ENCODE data around the gene HPSE2.
"Not testable (repeated sequence)": the region's sequence is repeated elsewhere in the genome, so short reads cannot be mapped to it uniquely, and the experiment has no call there.

HPSE2 gene

DNA sequence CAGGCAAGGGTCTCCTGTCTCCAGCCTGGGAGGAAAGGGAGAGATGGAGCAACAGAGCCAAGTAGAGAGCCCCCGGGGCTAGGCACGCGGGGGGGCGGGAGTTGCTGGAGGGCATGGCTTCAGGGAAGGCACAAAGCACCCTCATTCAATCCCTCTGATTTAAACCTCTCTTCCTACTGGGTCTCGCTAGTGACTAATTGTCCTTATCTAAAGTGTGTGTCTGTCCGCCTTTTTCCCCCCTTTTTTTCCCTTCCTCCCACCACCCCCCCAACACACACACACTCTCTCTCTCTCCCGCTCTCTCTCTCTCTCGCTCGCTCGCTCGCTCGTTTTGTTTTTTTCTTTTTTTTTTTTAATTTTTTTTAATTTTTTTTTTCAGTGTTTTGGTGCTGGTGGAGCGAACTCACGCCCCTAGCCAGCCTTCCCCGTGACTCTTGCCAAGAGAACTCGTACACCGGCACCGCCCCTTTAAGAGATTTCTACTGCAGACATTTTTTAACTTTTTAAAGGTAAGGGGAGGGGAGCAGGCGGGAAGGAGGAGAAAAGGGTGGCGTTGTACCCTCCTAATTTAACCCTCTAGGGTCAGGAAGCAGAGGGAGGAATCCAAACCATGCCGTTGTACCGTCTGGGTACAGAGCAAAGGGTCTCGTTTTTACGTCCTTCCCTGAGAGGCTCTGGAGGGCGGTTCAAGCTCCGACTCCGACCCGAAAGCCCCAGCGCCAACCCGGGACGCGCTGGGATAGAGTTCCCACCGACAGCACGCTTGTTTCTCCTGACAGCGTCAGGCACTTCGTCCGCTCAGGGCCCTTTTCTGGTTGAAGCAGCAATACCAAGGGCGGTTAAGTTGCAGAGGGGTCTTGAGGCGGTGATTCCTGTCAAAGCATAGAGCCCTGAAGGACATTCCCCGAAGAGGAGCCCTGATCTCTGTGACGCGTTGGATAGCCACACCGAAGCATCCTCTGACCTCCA, at the start of gene HPSE2:
TSS of gene HPSE2 (minus strand) at position 195 of the 969 bp plus-strand sequence.
- no peak for DNase-seq

DNA sequence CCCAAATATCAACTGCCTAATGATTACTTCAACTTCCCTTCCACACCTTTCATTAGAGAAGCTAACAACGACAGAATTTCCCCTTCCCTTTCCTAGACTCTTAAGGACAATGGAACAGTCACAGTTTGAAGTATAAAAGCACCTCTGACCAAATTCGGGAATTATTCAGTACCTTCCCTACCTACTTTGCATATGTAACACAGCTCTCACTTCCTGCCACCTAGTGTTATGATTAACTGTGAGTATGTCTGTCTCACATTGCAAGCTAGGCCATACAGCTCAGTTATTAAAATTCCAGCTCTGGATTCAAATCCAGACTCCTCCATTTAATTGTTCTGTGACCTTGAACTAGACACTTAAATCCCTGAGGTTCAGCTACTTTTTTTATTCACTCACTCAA, 44.8 kb upstream of the HPSE2 start:
- DNase-seq: no peak

- DNase-seq: peak; percentile 57
Observed at GRCh38 chr10:99279626-99280111, 44.0 kb upstream of the HPSE2 start.

GRCh38 chr10:99276848-99277486, 41.3 kb upstream of the HPSE2 start:
- peak; percentile 4 for DNase-seq

- no peak for DNase-seq
Observed at GRCh38 chr10:99266383-99266782, 30.7 kb upstream of the HPSE2 start.

DNA sequence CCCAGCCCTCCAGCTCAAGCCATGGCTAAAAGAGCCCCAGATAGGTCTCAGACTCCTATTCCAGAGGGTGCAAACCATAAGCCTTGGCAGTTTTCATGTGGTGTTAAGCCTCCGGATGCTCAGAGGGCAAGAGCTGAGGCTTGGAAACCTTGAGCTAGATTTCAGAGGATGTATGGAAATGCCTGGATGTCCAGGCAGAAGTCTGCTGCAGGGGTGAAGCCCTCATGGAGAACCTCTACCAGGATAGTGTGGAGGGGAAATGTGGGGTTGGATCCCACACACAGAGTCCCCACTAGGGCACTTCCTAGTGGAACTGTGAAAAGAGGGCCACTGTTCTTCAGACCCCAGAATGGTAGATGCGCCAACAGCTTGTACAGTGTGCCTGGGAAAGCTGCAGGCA, 13.2 kb upstream of the HPSE2 start:
- no peak for DNase-seq

- DNase-seq: not testable (repeated sequence)
Observed at GRCh38 chr10:99247893-99248292, 12.2 kb upstream of the HPSE2 start.

DNA sequence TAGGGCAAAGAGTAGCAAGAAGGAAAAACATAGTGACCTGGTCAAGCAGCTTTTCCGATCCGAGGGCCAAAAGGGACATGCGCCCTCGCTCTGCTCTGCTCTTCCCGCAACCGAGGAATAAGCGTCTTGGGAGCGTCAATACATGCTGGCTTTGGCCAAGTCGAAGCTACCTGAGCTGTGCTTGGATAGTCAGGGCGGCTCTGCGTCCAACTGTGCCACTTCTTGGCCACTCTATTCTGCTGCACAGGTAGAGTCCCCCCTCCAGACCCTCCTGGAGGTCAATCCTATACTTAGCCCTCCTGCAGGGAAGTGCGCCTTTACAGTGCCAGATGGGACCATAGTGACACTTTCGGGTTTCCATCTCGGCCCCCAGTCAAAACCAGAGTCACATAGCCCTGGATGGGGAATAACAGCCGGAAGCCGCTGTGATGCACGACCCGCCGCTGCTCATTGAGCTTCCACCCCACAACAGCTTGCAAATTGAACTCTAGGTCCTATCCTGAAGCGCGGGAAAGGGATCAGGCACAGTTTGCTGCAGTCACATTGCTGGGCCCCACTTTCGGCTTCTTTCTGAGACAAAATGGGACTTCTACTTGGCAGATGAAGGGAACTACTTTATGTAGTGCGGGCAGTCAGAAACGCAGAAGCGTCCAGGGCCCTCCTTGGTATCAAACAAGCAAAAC, 1.1 kb upstream of the HPSE2 start:
- DNase-seq: no peak

DNA sequence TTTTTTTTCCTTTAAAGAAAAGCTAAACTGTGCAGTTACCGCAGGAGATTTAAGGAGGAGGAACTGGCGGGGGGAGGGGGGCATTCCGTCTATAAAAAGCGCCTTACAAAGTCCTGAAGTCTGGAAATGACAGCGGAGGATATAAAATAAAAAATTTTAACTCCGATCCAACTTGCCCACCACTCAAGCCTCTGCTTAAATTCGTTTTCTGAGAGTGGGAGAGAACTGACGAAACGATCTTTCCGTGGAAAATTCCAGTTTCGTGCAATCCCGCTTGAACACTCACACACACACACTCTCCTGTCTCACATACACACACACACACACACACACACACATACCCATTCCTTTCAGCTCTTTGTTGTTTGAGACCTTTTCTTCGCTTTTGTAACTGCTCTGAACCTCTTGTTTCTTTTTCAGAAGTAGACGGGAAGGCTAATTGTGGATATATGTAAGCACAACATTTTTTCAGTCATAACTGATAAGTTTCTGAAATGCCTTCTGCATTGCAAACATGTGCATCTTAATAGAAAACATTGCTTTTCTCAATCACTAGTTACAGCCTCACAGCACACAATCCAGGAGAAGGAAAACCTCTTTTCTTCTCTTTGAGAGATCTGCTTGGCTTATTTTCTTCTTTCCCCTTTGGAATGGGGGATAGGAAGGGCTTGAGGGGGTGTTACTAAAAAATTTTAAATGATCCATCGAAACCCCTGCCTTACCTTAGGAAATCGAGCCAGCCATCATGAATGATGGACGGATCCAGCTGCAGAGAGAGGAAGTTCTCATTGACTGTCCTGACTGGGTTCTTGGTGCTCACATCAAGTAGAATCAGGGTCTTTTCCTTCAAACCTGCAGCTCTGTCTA, 628 bp downstream of the HPSE2 start:
- DNase-seq: peak; percentile 5

GRCh38 chr10:99234041-99234790, 1.4 kb downstream of the HPSE2 start:
- peak; percentile 28 for DNase-seq

DNA sequence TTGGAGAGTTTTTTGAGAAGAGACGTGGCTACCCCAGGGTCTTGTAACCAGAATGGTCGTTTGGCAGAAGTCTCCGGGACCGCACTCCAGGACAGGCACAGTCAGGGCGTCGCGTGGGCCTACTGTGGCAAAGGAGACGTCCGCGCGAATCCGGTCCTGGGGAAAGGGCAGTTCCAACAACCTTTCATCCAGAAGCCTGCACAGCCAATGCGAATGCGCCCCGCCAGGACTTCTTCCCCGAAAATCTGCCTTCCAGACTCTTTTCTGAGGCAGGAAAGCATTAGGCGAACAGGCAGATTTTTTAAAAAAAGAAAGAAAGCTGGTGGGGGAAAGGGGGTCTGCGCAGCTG, 2.0 kb downstream of the HPSE2 start:
- DNase-seq: no peak

DNA sequence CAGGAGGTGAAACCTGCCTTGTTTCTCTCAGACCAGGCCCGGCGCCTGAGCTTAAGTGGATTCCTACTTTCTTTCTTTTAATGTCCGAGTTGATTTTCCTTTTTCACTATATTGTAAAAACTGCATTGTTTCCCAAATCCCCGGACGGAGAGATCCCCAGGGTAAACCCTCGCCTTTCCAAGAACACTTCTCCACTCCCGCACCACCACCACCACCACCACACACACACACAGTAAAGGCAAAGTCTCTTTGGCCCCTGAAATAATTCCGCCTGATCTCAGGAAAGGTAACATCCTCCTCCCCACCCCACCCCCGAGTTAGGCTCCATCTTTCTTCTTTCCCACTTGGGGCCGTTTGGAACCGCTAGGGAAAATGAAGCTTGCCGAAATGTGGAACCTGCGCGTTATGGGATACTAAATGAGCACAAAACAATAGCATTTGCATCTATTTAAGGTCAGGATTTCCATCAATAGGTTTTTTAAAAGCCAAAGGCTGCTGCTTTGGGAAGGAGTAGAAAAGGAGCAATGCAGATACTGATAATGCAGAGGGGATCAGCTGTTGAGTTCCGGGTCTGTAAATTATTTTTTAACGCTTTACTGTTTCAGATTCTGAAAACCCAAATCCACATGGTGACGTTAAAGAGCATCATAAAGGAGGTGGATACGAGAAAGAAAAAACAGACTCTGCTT, 2.5 kb downstream of the HPSE2 start:
- DNase-seq: no peak

DNA sequence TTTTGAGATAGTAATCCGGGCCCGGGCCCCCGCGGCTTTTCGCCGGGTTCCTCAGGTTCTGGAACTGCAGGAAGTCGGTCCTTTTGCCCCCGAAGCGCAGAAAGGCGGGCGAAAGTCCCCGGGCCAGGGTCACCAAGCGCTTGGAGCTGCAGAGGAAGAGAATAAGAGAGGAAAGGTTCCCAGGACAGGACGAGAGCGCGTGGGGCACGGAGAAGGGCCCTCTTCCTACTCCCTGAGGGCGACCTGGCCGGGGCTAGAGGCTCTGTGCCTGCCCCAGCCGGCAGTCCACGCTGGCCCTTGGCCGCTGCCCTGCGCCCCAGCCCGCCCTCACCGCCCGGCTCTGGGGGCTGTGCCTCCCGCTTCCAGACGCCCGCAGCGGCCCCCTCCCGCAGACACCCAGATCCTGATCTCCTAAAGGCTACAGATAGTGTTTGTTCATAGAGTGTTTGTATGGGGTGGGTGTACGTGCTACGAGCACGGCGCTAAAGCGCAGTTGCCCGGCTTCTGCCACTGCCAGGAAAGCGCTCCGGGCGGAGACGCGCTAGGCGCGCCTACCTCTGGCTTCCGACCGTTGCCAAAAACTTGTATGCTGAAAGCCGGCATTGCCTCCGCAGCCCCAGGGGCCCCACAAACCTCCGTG, 3.2 kb downstream of the HPSE2 start:
- DNase-seq: no peak

- DNase-seq: no peak
Observed at GRCh38 chr10:99224766-99225165, 10.9 kb downstream of the HPSE2 start.

DNA sequence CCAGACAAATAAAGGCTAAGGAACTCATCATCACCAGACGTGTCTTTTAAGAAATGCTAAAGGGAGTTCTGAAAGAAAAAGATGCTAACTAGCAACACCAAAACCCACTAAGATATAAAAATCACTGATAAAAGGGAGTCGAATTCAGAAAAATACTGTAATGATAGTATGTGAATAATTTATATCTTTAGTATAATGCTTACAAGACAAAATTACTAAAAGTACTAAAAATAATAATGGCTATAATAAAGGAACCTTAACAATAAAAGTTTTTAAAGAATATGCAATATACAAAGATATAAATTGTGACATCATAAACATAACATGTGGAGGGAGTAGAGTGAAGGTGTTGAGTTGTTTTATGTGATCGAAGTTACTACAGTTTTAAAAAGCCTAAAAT, 28.3 kb downstream of the HPSE2 start:
- no peak for DNase-seq

- no peak for DNase-seq
Observed at GRCh38 chr10:99203310-99203709, 32.3 kb downstream of the HPSE2 start.

- DNase-seq: no peak
Observed at GRCh38 chr10:99172950-99173349, 62.7 kb downstream of the HPSE2 start.

DNA sequence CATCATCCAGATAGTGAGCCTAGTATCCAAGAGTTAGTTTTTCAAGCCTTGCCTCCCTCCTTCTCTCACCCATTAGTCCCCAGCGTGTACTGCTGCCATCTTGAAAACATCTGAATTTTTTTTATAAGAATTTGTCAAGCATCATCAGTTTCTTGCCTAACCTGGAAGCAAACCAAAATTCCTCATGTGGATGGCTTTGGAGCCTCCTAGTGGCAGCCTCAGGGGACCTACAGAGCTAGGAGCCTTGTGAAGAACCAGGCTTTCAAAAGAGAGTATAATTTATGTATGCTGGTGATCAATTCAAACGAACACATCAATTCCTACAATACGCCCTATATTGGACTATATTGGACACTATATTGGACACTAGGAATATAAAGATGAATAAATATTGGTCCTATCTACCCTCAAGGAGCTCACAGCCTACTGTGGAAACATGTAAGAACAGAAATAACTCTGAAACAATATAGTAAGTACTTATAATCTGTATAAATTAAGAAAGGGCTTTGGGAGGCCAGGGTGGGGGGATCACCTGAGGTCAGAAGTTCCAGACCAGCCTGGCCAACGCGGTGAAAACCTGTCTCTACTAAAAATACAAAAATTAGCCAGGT, 63.4 kb downstream of the HPSE2 start:
- DNase-seq: peak; percentile 38

DNA sequence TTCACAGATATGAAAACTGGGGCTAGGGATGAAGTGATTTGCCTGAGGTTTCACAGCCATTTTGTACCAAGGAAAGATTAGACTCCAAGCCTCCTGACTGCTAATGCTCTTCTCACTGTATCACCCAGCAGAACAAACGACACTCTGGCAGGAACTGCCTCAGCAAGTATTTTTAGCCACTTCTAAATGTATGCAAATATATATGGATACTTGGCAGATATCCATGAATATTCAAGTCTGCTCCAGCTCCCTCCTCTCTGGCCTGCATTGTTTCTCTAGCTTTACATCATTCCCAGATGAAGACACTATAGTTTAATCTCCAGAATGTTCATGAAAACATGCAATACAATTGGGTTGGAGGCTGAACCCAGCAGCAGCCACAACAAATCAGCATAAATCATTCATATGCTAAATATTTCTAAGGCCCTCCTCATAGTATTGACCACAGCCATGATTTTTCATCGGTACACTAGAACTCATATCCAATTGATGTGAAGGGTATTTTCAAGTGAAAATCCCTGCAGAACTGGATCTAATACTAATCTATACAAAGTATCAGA, 65.5 kb downstream of the HPSE2 start:
- no peak for DNase-seq

GRCh38 chr10:99161165-99161564, 74.5 kb downstream of the HPSE2 start:
- DNase-seq: no peak

Data from fibroblast of upper back skin (primary cell).